DND-41 (cell line): ENCODE measurements around the gene PADI3.

Source experiments
- CTCF ChIP-seq: IDR thresholded peaks from 2 replicates; pipeline ENCODE4 v1.5.1; 2012; ENCODE audit warnings: borderline replicate concordance, low read length, moderate library complexity, mild to moderate bottlenecking; ENCODE audit not compliant: poor library complexity, severe bottlenecking; ENCODE audit errors: extremely low read depth
- EZH2 ChIP-seq: IDR thresholded peaks from 3 replicates; pipeline ENCODE4 v1.6.1; 2012; ENCODE audit warnings: borderline replicate concordance, low read depth, mild to moderate bottlenecking, moderate library complexity, low read length, inconsistent platforms; ENCODE audit not compliant: severe bottlenecking

GRCh38 chr1:17217607-17218006 is 31.3 kb upstream of the PADI3 start:
- TF ChIP-seq CTCF (no peak), EZH2 (no peak)
